ENCODE results near the gene PEMT. TPM values are rescaled to one million over a fixed set of nuclear protein-coding genes. Genes with fewer than 3 reads are reported as not detected.

Gene PEMT
- total RNA-seq, 1 experiment from 2014 or later = 27.0 TPM

GRCh38 chr17:17560975-17561374 is 30.5 kb downstream of the PEMT start:
- ChIA-PET CTCF (interaction anchor here (0.5 kb wide), 1 partner anchor 36 kb away, joined by 3 read pairs; no protein-coding TSS in a partner anchor), POLR2A (no interaction called here)
- in situ Hi-C loops (cut with HindIII; ENCODE audit: low pct_unique_long_range_greater_than_20kb, low sequenced_read_pairs) = no loop called here
- intact Hi-C loops (cut with micrococcal nuclease; ENCODE audit: unreplicated experiment) = no loop called here
- Histone ChIP-seq H3K27ac (ENCODE audit: low read length) (no peak overlapping the region), H3K4me3 (ENCODE audit: low read depth in 2 of 2, low read length in 2 of 2) (no peak overlapping the region), H3K36me3 (ENCODE audit: control insufficient read depth, insufficient read depth, low read length) (no peaks in the 10 kb centered on the region), H3K9me3 (ENCODE audit: control insufficient read depth, insufficient read depth, low read depth, low read length) (no peaks in the 10 kb centered on the region), H3K27me3 (ENCODE audit: control insufficient read depth, insufficient read depth, low read length) (no peaks in the 10 kb centered on the region), H3K4me1 (ENCODE audit: control insufficient read depth, insufficient read depth, low read length) (no peaks in the 10 kb centered on the region)
- DNase-seq (ENCODE audit: low read depth, low spot score) = no peak
- TF ChIP-seq TCF7L2 (IDR thresholded peaks at IDR 0.05; ENCODE audit: low read depth, low read length) (no peak), REST (IDR thresholded peaks at IDR 0.05; ENCODE audit: insufficient read depth in 1 of 2, low read depth in 2 of 2, low read length in 1 of 2) (no peak), CTCF (IDR thresholded peaks at IDR 0.05) (no peak), SIN3A (IDR thresholded peaks at IDR 0.05; ENCODE audit: borderline replicate concordance, insufficient read depth, low read depth, low read length) (no peak), POLR2AphosphoS5 (IDR thresholded peaks at IDR 0.05; ENCODE audit: low read depth, low read length) (no peak)
- no peak for ATAC-seq
- BruUV-seq (replicated peaks) = no TSS peak

DNA sequence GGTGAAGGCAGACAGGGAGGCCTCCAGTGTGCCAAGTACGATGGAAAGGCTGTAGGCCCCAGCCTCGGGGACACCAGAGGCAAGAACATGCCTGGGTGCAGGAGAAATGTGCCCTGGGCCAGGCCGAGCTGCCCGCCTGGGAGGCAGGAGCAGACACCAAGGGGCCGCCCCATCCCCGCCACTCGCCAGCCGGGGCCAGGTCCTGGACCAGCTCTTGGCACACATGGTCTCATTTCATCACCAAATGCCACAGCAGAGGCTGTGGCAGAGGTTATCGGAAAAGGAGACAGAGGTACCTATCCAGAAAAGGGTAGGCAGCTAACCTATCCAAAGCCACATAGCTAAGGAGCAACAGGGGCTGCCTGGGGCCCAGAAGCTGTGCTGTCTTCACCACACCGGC is 31.3 kb downstream of the PEMT start:
- intact Hi-C loops (cut with micrococcal nuclease; ENCODE audit: unreplicated experiment) (no loop called here), in situ Hi-C loops (cut with HindIII; ENCODE audit: low pct_unique_long_range_greater_than_20kb, low sequenced_read_pairs) (no loop called here)
- H3K4me1 ChIP-seq (ENCODE audit: control insufficient read depth, insufficient read depth, low read length) = no peaks in the 10 kb centered on the region
- ATAC-seq (no peak), DNase-seq (ENCODE audit: low read depth, low spot score) (no peak)
- H3K4me3 ChIP-seq (ENCODE audit: low read depth in 2 of 2, low read length in 2 of 2) = no peak overlapping the region
- no peaks in the 10 kb centered on the region for H3K36me3 ChIP-seq (ENCODE audit: control insufficient read depth, insufficient read depth, low read length)
- ChIA-PET CTCF (no interaction called here), POLR2A (no interaction called here)
- TF ChIP-seq TCF7L2 (IDR thresholded peaks at IDR 0.05; ENCODE audit: low read depth, low read length) (no peak), REST (IDR thresholded peaks at IDR 0.05; ENCODE audit: insufficient read depth in 1 of 2, low read depth in 2 of 2, low read length in 1 of 2) (no peak)
- no peaks in the 10 kb centered on the region for H3K9me3 ChIP-seq (ENCODE audit: control insufficient read depth, insufficient read depth, low read depth, low read length)
- no peaks in the 10 kb centered on the region for H3K27me3 ChIP-seq (ENCODE audit: control insufficient read depth, insufficient read depth, low read length)
- H3K27ac ChIP-seq (ENCODE audit: low read length) = no peak overlapping the region
- no TSS peak for BruUV-seq (replicated peaks)

Measured in Panc1 (cell line).